ENCODE results near the gene SORCS1. TPM values are rescaled to one million over a fixed set of nuclear protein-coding genes. Genes with fewer than 3 reads are reported as not detected.

SORCS1 gene
- total and polyA plus RNA-seq, 12 donors, result 0.18 to 11.1 (median 1.1) TPM

GRCh38 chr10:106712988-106713387 is 451.5 kb downstream of the SORCS1 start:
- Histone ChIP-seq H3K27ac (no peak overlapping the region), H3K27me3 (no peaks in the 10 kb centered on the region), H3K4me1 (replicated peaks in 1 of 2) (no peaks in the 10 kb centered on the region), H3K4me3 (no peak overlapping the region), H3K9me3 (replicated peaks in 1 of 3) (no peaks in the 10 kb centered on the region), H3K36me3 (replicated peaks in 1 of 2) (no peaks in the 10 kb centered on the region)
- 49 to 78% (median 55%) methylated on average over 1 of the region's 1 CpG for WGBS, 4 donors
- intact Hi-C loops (cut with DNase I), result loop anchor here in 1 of 2 donors (5.0 kb wide), 1 partner anchor 1834 kb away; no protein-coding TSS in a partner anchor
- TF ChIP-seq POLR2A (IDR thresholded peaks at IDR 0.05), result no peak
- no peak for TF ChIP-seq CTCF (IDR thresholded peaks at IDR 0.05)
- DNase-seq, result no peak

DNA sequence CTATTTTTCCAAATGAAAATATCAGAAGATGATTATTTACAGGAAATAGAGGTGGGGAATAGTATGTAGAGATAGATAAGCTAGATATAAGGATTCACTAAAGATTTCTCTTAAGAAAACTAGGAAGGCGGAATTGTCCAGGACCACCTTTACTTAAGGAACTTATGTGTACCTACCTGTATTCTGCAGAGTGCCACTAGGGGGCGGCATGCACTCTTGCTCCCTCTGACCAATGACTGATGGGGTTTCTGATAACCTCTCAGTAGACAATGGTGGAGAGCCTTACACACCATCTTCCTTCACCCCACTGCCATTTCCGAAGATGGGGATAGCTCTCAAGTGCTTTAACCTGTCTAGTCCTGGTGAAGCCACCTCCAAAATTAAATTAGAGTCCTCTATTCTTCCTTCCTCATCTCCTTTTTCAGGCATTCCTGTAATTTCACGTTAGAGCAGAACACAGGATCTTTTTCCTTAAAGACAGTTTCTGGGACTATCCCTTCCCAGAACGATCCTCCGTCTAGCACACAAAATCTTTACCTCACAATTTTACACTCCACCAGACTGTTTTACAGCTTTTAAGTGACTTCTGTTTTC is 453.1 kb downstream of the SORCS1 start:
- WGBS, 4 donors, result 70 to 77% (median 75%) methylated on average over 6 of the region's 6 CpGs
- no peaks in the 10 kb centered on the region for H3K4me1 ChIP-seq (replicated peaks in 1 of 2)
- intact Hi-C loops (cut with DNase I), result loop anchor here in 1 of 2 donors (5.0 kb wide), 1 partner anchor 1836 kb away; no protein-coding TSS in a partner anchor
- no peaks in the 10 kb centered on the region for H3K27me3 ChIP-seq
- no peaks in the 10 kb centered on the region for H3K36me3 ChIP-seq (replicated peaks in 1 of 2)
- no peak overlapping the region for H3K27ac ChIP-seq
- H3K4me3 ChIP-seq, result no peak overlapping the region
- no peak for TF ChIP-seq POLR2A (IDR thresholded peaks at IDR 0.05)
- TF ChIP-seq CTCF (IDR thresholded peaks at IDR 0.05), result peak; percentile 25 to 54 (median 41)
- no peaks in the 10 kb centered on the region for H3K9me3 ChIP-seq (replicated peaks in 1 of 3)
- peak in 6 of 7 donors; percentile 24 to 70 (median 42) for DNase-seq

DNA sequence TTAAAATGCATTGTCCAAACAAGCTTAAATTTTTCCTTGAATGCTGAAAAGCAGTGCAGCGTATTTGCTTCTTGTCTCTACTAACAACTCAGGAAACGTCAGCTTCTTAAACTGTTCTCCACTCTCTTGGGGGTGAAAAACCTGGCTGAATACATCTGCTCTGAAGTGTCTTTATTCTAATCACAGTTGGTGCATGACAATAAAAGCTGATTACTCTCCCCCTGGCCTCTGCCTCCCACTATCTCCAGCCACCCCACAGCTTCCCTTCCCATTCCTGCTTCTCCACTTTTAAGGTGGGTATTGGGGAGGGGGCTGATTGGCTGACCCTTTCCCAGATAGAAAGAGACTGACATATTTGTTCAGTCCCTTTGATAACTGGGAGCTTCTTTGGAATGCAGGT is 456.0 kb downstream of the SORCS1 start:
- no peak for TF ChIP-seq CTCF (IDR thresholded peaks at IDR 0.05)
- no peak for TF ChIP-seq POLR2A (IDR thresholded peaks at IDR 0.05)
- H3K4me1 ChIP-seq (replicated peaks in 1 of 2), result no peaks in the 10 kb centered on the region
- intact Hi-C loops (cut with DNase I), result loop anchor here in 1 of 2 donors (10.0 kb wide), 1 partner anchor 1106 kb away; no protein-coding TSS in a partner anchor

DNA sequence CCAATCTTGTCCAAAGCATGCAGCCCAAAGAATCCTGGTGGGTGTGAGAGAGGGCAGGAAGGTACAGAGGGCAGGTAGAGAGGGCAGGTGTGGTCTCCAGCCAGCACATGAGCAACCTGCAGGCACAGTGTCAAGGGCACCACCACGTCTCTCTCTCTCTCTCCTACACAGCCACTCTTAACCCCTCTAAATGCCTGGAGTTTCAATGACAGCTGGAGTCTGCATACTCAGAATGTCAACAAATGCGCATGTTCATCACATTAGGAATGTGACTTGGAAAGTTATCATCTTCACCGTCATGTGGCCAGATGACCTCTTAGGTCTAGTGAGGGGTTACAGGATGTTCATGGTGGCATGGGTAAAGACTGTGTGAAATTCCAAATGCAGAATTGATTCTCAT is 456.8 kb downstream of the SORCS1 start:
- no peaks in the 10 kb centered on the region for H3K9me3 ChIP-seq (replicated peaks in 1 of 3)
- no peaks in the 10 kb centered on the region for H3K4me1 ChIP-seq (replicated peaks in 1 of 2)
- H3K36me3 ChIP-seq (replicated peaks in 1 of 2), result no peaks in the 10 kb centered on the region
- no peak overlapping the region for H3K4me3 ChIP-seq
- TF ChIP-seq CTCF (IDR thresholded peaks at IDR 0.05) (no peak), POLR2A (IDR thresholded peaks at IDR 0.05) (no peak)
- intact Hi-C loops (cut with DNase I), result loop anchor here in 1 of 2 donors (10.0 kb wide), 1 partner anchor 1107 kb away; no protein-coding TSS in a partner anchor
- DNase-seq, result no peak
- 48 to 62% (median 56%) methylated on average over 3 of the region's 3 CpGs for WGBS, 4 donors
- H3K27ac ChIP-seq, result no peak overlapping the region
- H3K27me3 ChIP-seq, result no peaks in the 10 kb centered on the region

More for the DNA sequence above, 456.0 kb downstream of the SORCS1 start:
- Histone ChIP-seq H3K27me3 (no peaks in the 10 kb centered on the region), H3K27ac (no peak overlapping the region), H3K9me3 (replicated peaks in 1 of 3) (no peaks in the 10 kb centered on the region), H3K36me3 (replicated peaks in 1 of 2) (no peaks in the 10 kb centered on the region), H3K4me3 (no peak overlapping the region)
- no peak for DNase-seq
- 55 to 65% (median 60%) methylated on average over 2 of the region's 2 CpGs for WGBS, 4 donors
